Gastrocnemius medialis (tissue), 4 donors: Measurements from ENCODE around the gene GLI2.

ENCODE experiments used
- POLR2A ChIP-seq, 2 donors: fragments of 450-650 bp; IDR thresholded peaks; one replicate each; pipeline ENCODE4 v1.6.1; 2017; ENCODE audit warnings: antibody characterized with exemption in 2 of 2, mild to moderate bottlenecking in 2 of 2, moderate library complexity in 2 of 2
- TF ChIP-seq, protein P1 (sequence below), 5 experiments: fragments of 450-650 bp in 3 of 5; fragments of 200-600 bp in 2 of 5; sonication (generic) in 2 of 5; IDR thresholded peaks in 4 of 5; conservative IDR thresholded peaks in 1 of 5; 1 replicate in 4 of 5; 2 replicates in 1 of 5; pipeline ENCODE4 v1.5.1; 2016 to 2019; ENCODE audit warnings: antibody characterized with exemption in 5 of 5, mild to moderate bottlenecking in 3 of 5, moderate library complexity in 3 of 5

DNA sequence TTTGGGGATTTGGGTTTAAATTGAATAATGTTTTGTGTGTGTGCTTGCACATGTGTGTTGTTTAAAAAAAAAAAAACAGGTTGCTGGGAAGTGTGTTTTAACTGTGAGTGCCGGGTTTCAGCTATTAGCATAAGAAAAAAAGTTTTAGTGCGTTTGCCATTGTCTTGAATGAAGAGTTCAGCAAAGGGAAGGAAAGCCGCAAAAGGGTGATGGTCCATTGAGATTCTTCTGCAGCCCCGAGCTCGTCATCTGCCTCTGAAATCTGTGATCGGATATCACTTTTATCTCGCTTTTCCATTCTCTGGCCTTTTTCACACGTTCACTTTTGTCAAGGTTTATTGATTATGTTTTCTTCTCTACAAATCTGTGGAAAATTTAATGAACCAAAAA lies 4.7 kb downstream of the GLI2 start:
- TF ChIP-seq, protein P1, sequence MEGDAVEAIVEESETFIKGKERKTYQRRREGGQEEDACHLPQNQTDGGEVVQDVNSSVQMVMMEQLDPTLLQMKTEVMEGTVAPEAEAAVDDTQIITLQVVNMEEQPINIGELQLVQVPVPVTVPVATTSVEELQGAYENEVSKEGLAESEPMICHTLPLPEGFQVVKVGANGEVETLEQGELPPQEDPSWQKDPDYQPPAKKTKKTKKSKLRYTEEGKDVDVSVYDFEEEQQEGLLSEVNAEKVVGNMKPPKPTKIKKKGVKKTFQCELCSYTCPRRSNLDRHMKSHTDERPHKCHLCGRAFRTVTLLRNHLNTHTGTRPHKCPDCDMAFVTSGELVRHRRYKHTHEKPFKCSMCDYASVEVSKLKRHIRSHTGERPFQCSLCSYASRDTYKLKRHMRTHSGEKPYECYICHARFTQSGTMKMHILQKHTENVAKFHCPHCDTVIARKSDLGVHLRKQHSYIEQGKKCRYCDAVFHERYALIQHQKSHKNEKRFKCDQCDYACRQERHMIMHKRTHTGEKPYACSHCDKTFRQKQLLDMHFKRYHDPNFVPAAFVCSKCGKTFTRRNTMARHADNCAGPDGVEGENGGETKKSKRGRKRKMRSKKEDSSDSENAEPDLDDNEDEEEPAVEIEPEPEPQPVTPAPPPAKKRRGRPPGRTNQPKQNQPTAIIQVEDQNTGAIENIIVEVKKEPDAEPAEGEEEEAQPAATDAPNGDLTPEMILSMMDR (IDR thresholded peaks at IDR 0.05 in 4 of 5, conservative IDR thresholded peaks at IDR 0.05 in 1 of 5): no peak
- no peak for TF ChIP-seq POLR2A (IDR thresholded peaks at IDR 0.05)
